A549 (cell line): ENCODE results near the gene SNX27. TPM values are rescaled to one million over a fixed set of nuclear protein-coding genes. Genes with fewer than 3 reads are reported as not detected.
"Not testable (repeated sequence)": the region's sequence is repeated elsewhere in the genome, so short reads cannot be mapped to it uniquely, and the experiment has no call there.

ENCODE experiments used
- ATAC-seq, 2 experiments: fragments of 200-7000 bp in 1 of 2; fragments of >200 bp in 1 of 2; cut with Nextera tagmentation in 1 of 2; cut with Tn5 transposase in 1 of 2; 3 replicates each; pipeline versions ENCODE4 v1.8.0 to v1.9.1; 2018 to 2020; ENCODE audit warnings: mild to moderate bottlenecking in 1 of 2, moderate library complexity in 1 of 2
- CTCF ChIA-PET: fragments of 300-600 bp; sonication (Branson Sonifier 250); formaldehyde crosslinking; extraction: SDS; loops from one replicate; lab custom pipeline; 2021; ENCODE audit warnings: antibody characterized with exemption, inconsistent platforms; lab: Yijun Ruan, JAX
- POLR2A ChIA-PET: fragments of 350-600 bp; formaldehyde crosslinking; extraction: SDS; loops from one replicate; lab custom pipeline; 2021; ENCODE audit warnings: antibody characterized with exemption, inconsistent platforms; lab: Yijun Ruan, JAX
- DNase-seq, 2 experiments: peaks; one replicate each; pipeline versions ENCODE4 v3.0.0 to v3.0.0-alpha.2; 2011 to 2016; ENCODE audit warnings: low read depth in 1 of 2, low spot score in 1 of 2
- FAIRE-seq: peaks from 2 replicates; lab custom pipeline; 2011; peaks lifted over from hg19 to GRCh38; lab: Jason Lieb, UNC
- H3K27ac ChIP-seq, 2 experiments: fragments of >200 bp; sonication (Bioruptor Twin); formaldehyde crosslinking; 3 replicates each; pipeline ENCODE4 v1.5.1; 2016 to 2017
- H3K4me1 ChIP-seq: fragments of >200 bp; sonication (Bioruptor Twin); formaldehyde crosslinking; 3 replicates; pipeline ENCODE4 v1.6.1; 2016
- H3K4me2 ChIP-seq: fragments of >200 bp; sonication (Bioruptor Twin); formaldehyde crosslinking; 3 replicates; pipeline ENCODE4 v1.6.1; 2016
- H3K4me3 ChIP-seq: fragments of >200 bp; sonication (Bioruptor Twin); formaldehyde crosslinking; 3 replicates; pipeline ENCODE4 v1.5.1; 2016
- H3K9me3 ChIP-seq: fragments of >200 bp; sonication (Bioruptor Twin); formaldehyde crosslinking; 3 replicates; pipeline ENCODE4 v1.6.1; 2016
- BCL3 ChIP-seq: fragments of >200 bp; sonication (Bioruptor Twin); formaldehyde crosslinking; IDR thresholded peaks from 3 replicates; pipeline ENCODE4 v1.6.1; 2016
- BHLHE40 ChIP-seq: IDR thresholded peaks from 2 replicates; pipeline ENCODE4 v1.6.1; 2012; ENCODE audit warnings: low read depth, low read length, inconsistent platforms
- CBX2 ChIP-seq: fragments of 200-600 bp; sonication (generic); IDR thresholded peaks from 2 replicates; pipeline ENCODE4 v1.6.1; 2016; ENCODE audit warnings: low read depth, mild to moderate bottlenecking, borderline replicate concordance
- CTCF ChIP-seq: fragments of >200 bp; sonication (Bioruptor Twin); formaldehyde crosslinking; IDR thresholded peaks from 3 replicates; pipeline ENCODE4 v1.5.1; 2016
- E2F6 ChIP-seq: IDR thresholded peaks from 2 replicates; pipeline ENCODE4 v1.6.1; 2012; ENCODE audit warnings: low read depth, borderline replicate concordance
- EHMT2 ChIP-seq: fragments of 200-600 bp; sonication (generic); IDR thresholded peaks from 2 replicates; pipeline ENCODE4 v1.6.1; 2016; ENCODE audit warnings: antibody characterized with exemption, low read depth, mild to moderate bottlenecking, moderate library complexity
- FOSB ChIP-seq: fragments of 250-450 bp; sonication (Bioruptor Pico); IDR thresholded peaks from 2 replicates; pipeline ENCODE4 v1.5.0; 2020; ENCODE audit warnings: mild to moderate bottlenecking, moderate library complexity
- GATA3 ChIP-seq: IDR thresholded peaks from 2 replicates; pipeline ENCODE4 v1.6.1; 2012; ENCODE audit warnings: borderline replicate concordance
- HMGXB4 ChIP-seq: fragments of 250-450 bp; sonication (Bioruptor Pico); IDR thresholded peaks from 2 replicates; pipeline ENCODE4 v1.5.0; 2021; ENCODE audit warnings: mild to moderate bottlenecking, moderate library complexity, borderline replicate concordance
- HOXB5 ChIP-seq: fragments of 250-450 bp; sonication (Bioruptor Pico); IDR thresholded peaks from 2 replicates; pipeline ENCODE4 v1.5.0; 2020; ENCODE audit warnings: mild to moderate bottlenecking, moderate library complexity
- MAX ChIP-seq: IDR thresholded peaks from 2 replicates; pipeline ENCODE4 v1.6.1; 2012
- MYC ChIP-seq: IDR thresholded peaks from 2 replicates; pipeline ENCODE4 v1.6.1; 2012; ENCODE audit warnings: mild to moderate bottlenecking, inconsistent platforms, low read length, improper control_type of control experiment, borderline replicate concordance
- NPAS2 ChIP-seq: fragments of 250-450 bp; sonication (Bioruptor Pico); IDR thresholded peaks from 2 replicates; pipeline ENCODE4 v1.8.0; 2022; ENCODE audit warnings: mild to moderate bottlenecking, moderate library complexity, borderline replicate concordance
- NR3C1 ChIP-seq: fragments of >200 bp; sonication (Bioruptor Twin); formaldehyde crosslinking; IDR thresholded peaks from 3 replicates; pipeline ENCODE4 v1.6.1; 2017
- PBX3 ChIP-seq: IDR thresholded peaks from 2 replicates; pipeline ENCODE4 v1.6.1; 2012
- POLR2AphosphoS2 ChIP-seq: conservative IDR thresholded peaks from 2 replicates; pipeline ENCODE4 v1.6.1; 2012; ENCODE audit warnings: low read length, improper control_type of control experiment, inconsistent platforms
- RCOR1 ChIP-seq: fragments of 150-350 bp; IDR thresholded peaks from 2 replicates; pipeline ENCODE4 v1.6.1; 2014; ENCODE audit warnings: antibody characterized with exemption, low read length, low read depth
- SREBF2 ChIP-seq: fragments of 450-650 bp; IDR thresholded peaks from 2 replicates; pipeline ENCODE4 v1.6.1; 2014; ENCODE audit warnings: mild to moderate bottlenecking, moderate library complexity
- TFCP2L1 ChIP-seq: fragments of 250-450 bp; sonication (Bioruptor Pico); IDR thresholded peaks from 2 replicates; pipeline ENCODE4 v1.5.0; 2021; ENCODE audit warnings: mild to moderate bottlenecking
- TP53 ChIP-seq: fragments of 250-450 bp; sonication (Bioruptor Pico); IDR thresholded peaks from 2 replicates; pipeline ENCODE4 v1.5.0; 2021; ENCODE audit warnings: mild to moderate bottlenecking, moderate library complexity
- ZFP36 ChIP-seq: fragments of 450-650 bp; IDR thresholded peaks from 2 replicates; pipeline ENCODE4 v1.6.1; 2014; ENCODE audit warnings: borderline replicate concordance; ENCODE audit not compliant: partially characterized antibody
- WGBS: methylation state at CpG from one replicate; pipeline ENCODE4 v1.1.6; 2017; ENCODE audit errors: missing lambda C conversion rate; 5-methylcytosine and 5-hydroxymethylcytosine counted together
- polyA plus RNA-seq, 4 experiments: library from polyadenylated mRNA; depleted of rRNA in 3 of 4; stranded (reverse); fragments of >200 nt; fragmentation: RNase III in 1 of 4; extraction: RNeasy Plus Mini Kit Qiagen cat#74134 plus additional on column Dnase treatment in 1 of 4; gene quantifications; 2 replicates in 3 of 4; 3 replicates in 1 of 4; pipeline ENCODE4 v1.2.3, GENCODE V29; 2011 to 2017

Gene SNX27
- polyA plus RNA-seq, 2 of the 4 experiments (the other 2 are of a cell fraction): 13.6 to 29.1 TPM

GRCh38 chr1:151596166-151596953 lies 15.5 kb upstream of the SNX27 start (continued):
- TF ChIP-seq HOXB5 (CRISPR knock-in tag): no peak
- no peak for TF ChIP-seq CBX2
- TF ChIP-seq TP53 (CRISPR knock-in tag): no peak
- no peak for TF ChIP-seq NR3C1
- TF ChIP-seq PBX3: peak; percentile 74
- TF ChIP-seq FOSB: no peak
- TF ChIP-seq GATA3: peak; percentile 95
- no peak for TF ChIP-seq HMGXB4 (CRISPR knock-in tag)
- no peak for TF ChIP-seq MYC
- no peak for TF ChIP-seq TFCP2L1 (CRISPR knock-in tag)
- peak; percentile 64; the same call in 1 of the 2 replicates for TF ChIP-seq MAX
- no peak for TF ChIP-seq E2F6
- TF ChIP-seq BHLHE40: no peak
- TF ChIP-seq RCOR1: no peak
- TF ChIP-seq EHMT2: no peak
- TF ChIP-seq POLR2AphosphoS2: no peak
- no peak for TF ChIP-seq SREBF2
- TF ChIP-seq CTCF: no peak
- TF ChIP-seq ZFP36: no peak
- no peak for TF ChIP-seq BCL3
- no peak for TF ChIP-seq NPAS2 (CRISPR knock-in tag)

- WGBS: 92% methylated on average over 5 of the region's 5 CpGs
- peaks cover 22% of the 10 kb centered on the region for H3K4me1 ChIP-seq
- H3K4me2 ChIP-seq, FAIRE-seq, POLR2A ChIA-PET, H3K27ac ChIP-seq, ATAC-seq, H3K4me3 ChIP-seq, H3K9me3 ChIP-seq, DNase-seq: not testable (repeated sequence)
- CTCF ChIA-PET: interaction anchor here (0.9 to 10.6 kb wide), 2 partner anchors 8 to 118 kb away, joined by 3 to 108 read pairs; partner anchors contain the start of gene RIIAD1
Measured at GRCh38 chr1:151602550-151602949, 9.3 kb upstream of the SNX27 start.
